ENCODE results near the gene OXSM. TPM values are rescaled to one million over a fixed set of nuclear protein-coding genes. Genes with fewer than 3 reads are reported as not detected.

Gene OXSM
- total RNA-seq, 1 donor from 2014 or later, result 7.8 TPM

DNA sequence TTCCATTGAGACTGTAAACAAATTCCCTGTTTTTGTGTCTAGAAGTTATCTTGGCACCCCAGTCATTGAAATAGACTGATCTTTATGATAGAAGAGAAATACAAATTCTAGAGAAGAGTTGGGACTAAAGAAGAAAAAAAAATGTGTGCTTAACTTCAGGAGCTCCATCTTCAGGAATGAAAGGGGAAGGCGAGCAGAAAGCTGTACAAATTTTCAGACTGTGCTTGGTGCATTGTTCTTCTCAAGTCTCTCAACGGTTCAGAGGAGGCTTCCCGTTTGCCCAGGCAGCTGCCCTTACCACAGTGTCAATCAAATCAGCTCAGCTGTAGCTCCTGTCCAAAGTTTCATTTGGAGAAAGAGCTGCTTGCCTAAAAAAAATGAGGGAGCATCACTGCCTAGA, 41.7 kb downstream of the OXSM start:
- Histone ChIP-seq H3K4me3 (no peak overlapping the region), H3K4me1 (no peaks in the 10 kb centered on the region), H3K36me3 (no peaks in the 10 kb centered on the region), H3K9me3 (no peaks in the 10 kb centered on the region), H3K27me3 (ENCODE audit: low read depth) (no peaks in the 10 kb centered on the region), H3K27ac (no peak overlapping the region)
- TF ChIP-seq, protein P1, sequence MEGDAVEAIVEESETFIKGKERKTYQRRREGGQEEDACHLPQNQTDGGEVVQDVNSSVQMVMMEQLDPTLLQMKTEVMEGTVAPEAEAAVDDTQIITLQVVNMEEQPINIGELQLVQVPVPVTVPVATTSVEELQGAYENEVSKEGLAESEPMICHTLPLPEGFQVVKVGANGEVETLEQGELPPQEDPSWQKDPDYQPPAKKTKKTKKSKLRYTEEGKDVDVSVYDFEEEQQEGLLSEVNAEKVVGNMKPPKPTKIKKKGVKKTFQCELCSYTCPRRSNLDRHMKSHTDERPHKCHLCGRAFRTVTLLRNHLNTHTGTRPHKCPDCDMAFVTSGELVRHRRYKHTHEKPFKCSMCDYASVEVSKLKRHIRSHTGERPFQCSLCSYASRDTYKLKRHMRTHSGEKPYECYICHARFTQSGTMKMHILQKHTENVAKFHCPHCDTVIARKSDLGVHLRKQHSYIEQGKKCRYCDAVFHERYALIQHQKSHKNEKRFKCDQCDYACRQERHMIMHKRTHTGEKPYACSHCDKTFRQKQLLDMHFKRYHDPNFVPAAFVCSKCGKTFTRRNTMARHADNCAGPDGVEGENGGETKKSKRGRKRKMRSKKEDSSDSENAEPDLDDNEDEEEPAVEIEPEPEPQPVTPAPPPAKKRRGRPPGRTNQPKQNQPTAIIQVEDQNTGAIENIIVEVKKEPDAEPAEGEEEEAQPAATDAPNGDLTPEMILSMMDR (IDR thresholded peaks at IDR 0.05), result no peak
- no peak for ATAC-seq
- DNase-seq, result no peak
- intact Hi-C loops (cut with DNase I), result no loop called here

DNA sequence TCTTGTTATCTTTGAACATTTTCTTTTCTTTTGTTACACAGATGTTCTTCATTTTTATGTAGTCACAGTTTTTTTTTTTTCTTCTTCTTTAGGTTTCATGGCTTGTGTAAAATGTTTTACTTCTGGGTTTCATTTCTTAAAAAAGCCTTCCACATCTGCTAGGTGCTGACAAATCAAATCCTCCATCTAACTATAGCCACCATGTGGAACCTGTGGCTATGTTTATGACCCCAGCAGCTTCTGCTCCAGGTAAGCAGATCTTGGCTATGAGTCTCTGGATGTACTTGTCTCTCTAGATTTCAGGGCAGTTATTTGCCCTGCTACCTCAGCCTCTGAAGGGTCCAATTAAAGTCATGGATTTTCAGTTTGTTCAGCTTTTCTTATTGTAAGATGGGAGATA, 44.5 kb downstream of the OXSM start:
- no peak for ATAC-seq
- no peak overlapping the region for H3K4me3 ChIP-seq
- H3K9me3 ChIP-seq, result no peaks in the 10 kb centered on the region
- TF ChIP-seq, protein P1 (IDR thresholded peaks at IDR 0.05), result no peak
- no peak for DNase-seq
- intact Hi-C loops (cut with DNase I), result no loop called here
- H3K27me3 ChIP-seq (ENCODE audit: low read depth), result no peaks in the 10 kb centered on the region
- no peaks in the 10 kb centered on the region for H3K36me3 ChIP-seq
- no peaks in the 10 kb centered on the region for H3K4me1 ChIP-seq
- no peak overlapping the region for H3K27ac ChIP-seq

DNA sequence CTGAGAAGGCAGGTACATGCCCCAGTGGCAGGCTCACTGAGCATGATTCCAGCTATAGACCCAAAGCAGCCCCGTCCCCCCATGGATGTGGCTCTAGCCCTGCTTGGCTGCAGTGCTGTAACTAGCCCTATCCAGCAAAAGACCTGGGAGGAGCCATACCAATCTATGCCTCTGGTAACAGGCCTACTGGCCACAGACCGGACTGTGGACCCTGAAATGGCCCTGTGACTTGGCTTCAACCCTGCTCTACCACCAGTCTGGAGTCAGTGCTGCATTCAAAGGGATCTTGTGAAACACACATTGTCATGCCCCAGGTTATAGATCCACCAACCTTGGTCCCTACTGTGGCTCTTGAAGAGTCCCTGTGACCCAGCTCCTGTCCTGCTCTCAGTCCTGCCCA, 46.7 kb downstream of the OXSM start:
- H3K27ac ChIP-seq, result no peak overlapping the region
- DNase-seq (no peak), ATAC-seq (no peak)
- H3K36me3 ChIP-seq, result no peaks in the 10 kb centered on the region
- no peaks in the 10 kb centered on the region for H3K9me3 ChIP-seq
- intact Hi-C loops (cut with DNase I), result no loop called here
- no peaks in the 10 kb centered on the region for H3K27me3 ChIP-seq (ENCODE audit: low read depth)
- TF ChIP-seq, protein P1 (IDR thresholded peaks at IDR 0.05), result no peak
- no peaks in the 10 kb centered on the region for H3K4me1 ChIP-seq
- H3K4me3 ChIP-seq, result no peak overlapping the region

DNA sequence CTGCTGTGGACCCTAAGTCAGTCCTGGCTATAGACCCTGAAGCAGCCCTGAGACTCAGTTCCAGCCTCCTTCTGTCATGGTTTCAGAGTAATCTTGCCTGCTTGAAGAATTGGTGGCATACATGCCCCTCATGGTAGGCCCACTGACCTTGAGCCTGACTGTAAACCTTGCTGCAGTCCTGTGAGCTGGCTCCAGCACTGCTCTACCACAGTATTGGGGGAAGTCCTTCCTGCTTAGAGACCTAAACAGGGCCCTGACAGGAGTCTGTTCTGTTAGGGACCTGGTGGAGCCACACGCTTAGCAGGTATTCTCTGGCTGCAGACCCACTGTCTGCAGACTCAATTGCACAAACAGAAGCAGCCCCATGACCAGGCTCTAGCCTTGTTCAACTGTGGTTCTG, 47.1 kb downstream of the OXSM start:
- Histone ChIP-seq H3K4me3 (no peak overlapping the region), H3K36me3 (no peaks in the 10 kb centered on the region), H3K4me1 (no peaks in the 10 kb centered on the region), H3K9me3 (no peaks in the 10 kb centered on the region), H3K27me3 (ENCODE audit: low read depth) (no peaks in the 10 kb centered on the region), H3K27ac (no peak overlapping the region)
- no peak for DNase-seq
- TF ChIP-seq, protein P1 (IDR thresholded peaks at IDR 0.05), result no peak
- peak in 1 of 2 donors; percentile 19 for ATAC-seq
- intact Hi-C loops (cut with DNase I), result no loop called here

DNA sequence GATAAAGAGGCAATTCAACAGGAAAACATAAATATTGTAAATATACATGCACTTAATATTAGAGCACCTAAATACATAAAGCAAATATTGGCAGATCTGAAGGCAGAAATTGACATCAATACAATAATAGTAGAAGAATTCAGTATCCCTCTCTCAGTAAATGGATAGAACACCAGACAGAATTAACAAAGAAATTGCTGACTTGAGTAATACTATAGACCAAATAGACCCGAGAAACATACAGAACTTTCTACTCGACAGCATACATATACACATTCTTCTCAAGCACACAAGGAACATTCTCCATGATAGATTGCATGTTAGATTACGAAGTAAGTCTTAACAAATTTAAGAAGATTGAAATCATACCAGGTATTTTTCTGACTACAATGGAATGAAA, 50.2 kb downstream of the OXSM start:
- Histone ChIP-seq H3K27ac (no peak overlapping the region), H3K27me3 (ENCODE audit: low read depth) (no peaks in the 10 kb centered on the region), H3K9me3 (no peaks in the 10 kb centered on the region), H3K36me3 (no peaks in the 10 kb centered on the region), H3K4me1 (no peaks in the 10 kb centered on the region), H3K4me3 (no peak overlapping the region)
- intact Hi-C loops (cut with DNase I), result no loop called here
- TF ChIP-seq, protein P1 (IDR thresholded peaks at IDR 0.05), result no peak
- ATAC-seq (no peak), DNase-seq (no peak)

DNA sequence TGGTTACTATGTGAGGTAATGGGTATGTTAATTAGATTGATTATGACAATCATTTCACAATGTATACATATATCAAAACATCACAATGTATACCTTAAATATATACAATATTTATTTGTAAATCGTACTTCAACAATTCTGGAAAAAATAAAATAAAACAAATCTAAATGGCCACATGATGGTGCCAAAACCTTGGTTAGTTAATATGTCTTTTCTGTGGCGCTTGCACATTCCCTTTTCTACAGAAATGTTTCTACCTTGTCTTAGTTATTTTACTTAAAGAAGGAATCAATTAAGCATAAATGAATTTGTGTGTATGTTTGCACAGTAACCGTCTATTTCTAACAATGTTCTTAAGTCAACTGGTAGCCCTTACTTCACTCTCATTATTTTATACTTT, 53.4 kb downstream of the OXSM start:
- ATAC-seq, result peak in 1 of 2 donors; percentile 14
- no peak for DNase-seq
- Histone ChIP-seq H3K27ac (no peak overlapping the region), H3K4me3 (no peak overlapping the region), H3K36me3 (no peaks in the 10 kb centered on the region), H3K9me3 (no peaks in the 10 kb centered on the region), H3K27me3 (ENCODE audit: low read depth) (no peaks in the 10 kb centered on the region), H3K4me1 (no peaks in the 10 kb centered on the region)
- intact Hi-C loops (cut with DNase I), result no loop called here
- TF ChIP-seq, protein P1 (IDR thresholded peaks at IDR 0.05), result no peak

All from lower lobe of right lung (tissue), 2 donors.